Measurements from ENCODE around the gene ACOX3.
"Not testable (repeated sequence)": the region's sequence is repeated elsewhere in the genome, so short reads cannot be mapped to it uniquely, and the experiment has no call there.

ACOX3 gene

DNA sequence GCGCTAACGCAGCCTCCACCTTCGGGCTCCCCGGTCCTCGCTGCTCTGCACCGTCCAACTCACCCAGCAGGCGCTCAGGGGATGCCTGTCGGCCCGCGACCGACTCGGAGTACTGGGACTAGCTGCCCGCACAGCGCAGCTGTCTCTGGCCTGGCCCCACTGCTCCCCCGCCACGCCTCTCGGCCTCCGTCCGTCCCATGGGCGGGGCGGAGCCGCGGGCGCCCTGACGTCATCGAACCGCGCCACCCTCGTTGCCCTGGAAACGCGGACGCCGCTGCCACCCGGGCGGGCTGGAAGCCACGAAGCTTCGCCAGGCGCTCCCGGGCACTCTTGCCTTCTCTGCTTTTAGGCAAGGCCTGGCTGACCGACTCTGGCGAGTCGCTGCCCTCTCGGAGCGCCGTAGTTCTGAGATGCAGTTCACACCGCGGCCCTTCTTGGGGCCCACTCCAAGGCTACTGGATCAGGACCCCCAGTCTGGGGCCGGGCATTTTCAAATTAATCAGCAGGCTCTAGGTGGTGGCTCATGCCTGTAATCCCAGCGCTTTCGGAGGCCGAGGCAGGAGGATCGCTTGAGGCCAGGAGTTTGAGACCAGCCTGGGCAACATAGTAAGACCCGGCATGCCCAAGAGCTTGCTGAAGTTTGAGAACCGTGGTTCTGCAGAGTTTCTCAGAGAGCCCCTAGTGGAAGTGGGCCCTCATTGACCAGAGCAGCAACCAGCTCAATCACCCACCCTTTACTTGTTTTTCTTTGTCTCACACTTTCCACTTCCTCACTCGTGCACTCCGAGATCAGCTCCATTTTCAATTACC, 12.0 kb downstream of the ACOX3 start:
- peak; percentile 36 to 88 for DNase-seq

- peak in 1 of 2 donors; percentile 44 for DNase-seq
These were observed 12.7 kb downstream of the ACOX3 start for GRCh38 chr4:8427761-8428287.

GRCh38 chr4:8427262-8427661, 13.3 kb downstream of the ACOX3 start:
- DNase-seq = no peak

DNA sequence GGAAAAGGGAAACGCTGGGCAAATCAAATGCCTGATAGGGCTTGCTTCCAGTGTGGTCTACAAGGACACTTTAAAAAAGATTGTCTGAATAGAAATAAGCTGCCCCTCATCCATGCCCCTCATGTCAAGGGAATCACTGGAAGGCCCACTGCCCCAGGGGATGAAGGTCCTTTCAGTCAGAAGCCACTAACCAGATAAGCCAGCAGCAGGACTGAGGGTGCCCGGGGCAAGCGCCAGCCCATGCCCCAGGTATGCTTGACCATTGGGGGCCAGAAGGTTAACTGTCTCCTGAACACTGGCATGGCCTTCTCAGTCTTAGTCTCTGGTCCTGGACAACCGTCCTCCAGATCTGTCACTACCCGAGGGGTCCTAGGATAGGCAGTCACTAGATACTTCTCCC, 17.7 kb downstream of the ACOX3 start:
- DNase-seq = no peak

DNA sequence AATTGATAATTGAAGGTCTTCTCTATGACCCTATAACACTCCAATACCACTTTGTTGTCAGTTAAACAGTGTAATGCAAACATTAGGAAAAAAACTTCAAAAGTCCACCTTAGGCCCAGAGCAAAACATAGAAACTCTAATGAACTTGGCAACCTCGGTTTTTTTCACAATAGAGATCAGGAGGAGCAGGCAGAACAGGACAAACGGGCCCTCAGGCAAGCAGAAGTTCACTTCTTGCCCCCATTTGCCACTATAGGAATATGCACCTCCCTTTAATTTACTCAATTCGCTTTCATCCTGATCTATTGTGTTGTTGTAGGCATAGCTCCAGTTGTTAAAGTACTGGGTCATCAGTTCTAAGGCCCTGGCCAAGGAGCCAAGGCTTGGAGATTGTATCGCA, 18.2 kb downstream of the ACOX3 start:
- DNase-seq = no peak

- DNase-seq = not testable (repeated sequence)
These were observed 20.4 kb downstream of the ACOX3 start for GRCh38 chr4:8420151-8420550.

DNA sequence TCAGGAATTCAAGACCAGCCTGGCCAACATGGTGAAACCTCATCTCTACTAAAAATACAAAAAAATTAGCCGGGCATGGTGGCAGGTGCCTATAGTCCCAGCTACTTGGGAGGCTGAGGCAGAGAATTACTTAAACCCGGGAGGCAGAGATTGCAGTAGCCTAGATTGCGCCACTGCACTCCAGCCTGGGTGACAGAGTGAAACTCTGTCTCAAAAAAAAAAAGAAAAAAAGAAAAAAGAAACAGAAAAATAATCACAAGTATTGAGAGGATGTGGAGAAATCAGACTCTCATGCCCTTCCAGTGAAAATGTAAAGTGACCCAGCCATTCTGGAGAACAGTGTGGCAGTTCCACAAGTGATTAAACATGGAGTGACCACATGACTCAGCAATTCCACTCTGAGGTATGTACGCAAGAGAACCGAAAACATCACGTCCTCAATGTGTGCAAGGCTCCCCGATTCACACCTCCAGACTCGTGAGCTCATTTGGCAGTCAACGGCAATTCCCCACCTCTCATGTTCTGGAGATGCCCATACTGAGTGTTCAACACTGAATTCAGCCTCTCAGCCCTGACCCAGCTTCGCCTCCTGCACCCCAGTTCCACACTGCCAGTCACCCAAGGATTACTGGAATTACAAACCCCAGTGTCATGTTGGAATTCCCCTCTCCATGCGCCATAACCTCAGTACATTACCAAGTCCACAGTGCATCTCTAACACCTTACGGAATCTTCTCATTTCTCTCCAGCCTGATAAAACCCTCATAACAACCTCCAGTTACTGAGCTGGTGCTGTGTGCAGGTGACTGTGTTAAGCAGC, 21.1 kb downstream of the ACOX3 start:
- no peak for DNase-seq

DNA sequence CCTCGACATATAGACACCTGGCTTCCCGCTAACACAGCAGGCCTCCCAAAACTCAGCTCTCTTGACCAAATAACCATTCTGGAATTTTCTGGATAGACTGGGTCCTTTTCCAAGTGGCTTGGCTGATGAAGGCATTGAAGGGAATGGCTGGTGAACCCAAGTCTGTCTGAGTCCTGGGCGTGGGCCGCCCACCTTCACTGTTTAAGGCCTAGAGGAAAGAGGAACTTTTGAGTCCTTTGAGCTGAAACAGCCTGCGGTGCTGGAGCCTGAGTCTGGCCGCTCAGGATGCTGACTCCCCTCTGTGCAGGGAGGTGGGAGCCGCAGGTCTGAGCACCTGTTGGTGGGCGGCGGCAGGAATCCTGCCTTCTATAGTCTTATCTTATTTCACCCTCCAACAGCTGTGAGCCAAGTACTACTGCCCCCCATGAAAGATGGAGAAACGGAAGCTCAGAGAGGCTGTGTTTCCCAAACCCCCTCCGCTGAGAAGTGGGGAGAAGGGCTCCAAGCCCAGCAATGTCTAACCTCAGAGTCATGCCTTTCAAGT, 23.4 kb downstream of the ACOX3 start:
- DNase-seq = no peak

- no peak for DNase-seq
These were observed 26.1 kb downstream of the ACOX3 start for GRCh38 chr4:8414377-8414776.

DNA sequence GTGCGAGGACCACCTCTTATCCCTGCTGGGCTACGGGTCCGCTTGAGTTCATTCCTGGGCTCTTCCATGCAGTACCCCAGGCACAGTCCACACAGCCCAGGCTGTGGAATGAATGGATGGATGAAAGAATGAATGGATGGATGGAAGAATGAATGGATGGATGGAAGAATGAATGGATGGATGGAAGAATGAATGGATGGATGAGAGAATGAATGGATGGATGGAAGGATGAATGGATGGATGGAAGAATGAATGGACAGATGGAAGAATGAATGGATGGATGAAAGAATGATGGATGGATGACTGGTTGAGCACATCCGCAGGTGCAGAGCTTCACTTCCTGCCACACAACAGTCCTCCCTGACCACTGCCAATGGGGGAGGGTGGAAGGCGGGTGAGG, 28.2 kb downstream of the ACOX3 start:
- no peak for DNase-seq

DNA sequence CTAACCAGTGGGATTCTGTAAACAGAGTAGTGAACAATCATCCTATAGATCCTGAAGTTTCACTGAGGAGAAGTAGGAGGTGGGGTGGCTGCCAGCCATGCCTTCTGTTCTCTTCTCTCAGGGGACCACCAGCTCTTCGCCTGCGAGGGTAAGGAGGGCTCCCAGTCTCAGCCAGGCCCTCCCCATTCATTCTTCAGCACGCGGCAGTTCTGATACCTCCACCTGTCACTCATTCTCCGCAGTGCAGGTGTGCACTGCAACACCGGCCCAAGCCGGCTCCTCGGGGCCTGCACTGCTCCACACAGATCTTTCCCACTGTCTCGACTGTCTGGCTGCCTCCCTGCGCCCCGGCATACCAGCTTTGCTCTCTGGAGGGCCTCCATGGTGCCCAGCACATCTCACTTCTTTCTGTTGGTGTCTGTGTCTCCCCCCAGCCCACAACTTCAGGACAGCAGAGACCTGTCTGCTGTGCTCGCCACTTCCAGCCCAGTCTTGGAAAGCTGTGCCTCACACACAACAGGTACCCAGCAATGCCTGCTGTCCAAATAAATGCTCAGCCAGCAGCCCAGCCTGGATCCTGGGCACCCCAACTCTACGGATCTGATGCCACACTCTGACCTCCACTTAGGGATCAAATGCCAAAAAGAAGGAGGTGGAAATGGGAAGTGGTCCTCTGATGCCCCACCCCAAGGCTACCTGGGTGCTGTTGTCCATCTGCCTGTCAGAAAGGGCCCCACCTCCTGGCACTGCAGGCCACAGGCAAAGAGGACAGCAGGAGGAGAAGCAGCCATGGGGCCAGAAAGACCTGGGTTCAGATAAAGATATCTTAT, 29.0 kb downstream of the ACOX3 start:
- no peak for DNase-seq

DNA sequence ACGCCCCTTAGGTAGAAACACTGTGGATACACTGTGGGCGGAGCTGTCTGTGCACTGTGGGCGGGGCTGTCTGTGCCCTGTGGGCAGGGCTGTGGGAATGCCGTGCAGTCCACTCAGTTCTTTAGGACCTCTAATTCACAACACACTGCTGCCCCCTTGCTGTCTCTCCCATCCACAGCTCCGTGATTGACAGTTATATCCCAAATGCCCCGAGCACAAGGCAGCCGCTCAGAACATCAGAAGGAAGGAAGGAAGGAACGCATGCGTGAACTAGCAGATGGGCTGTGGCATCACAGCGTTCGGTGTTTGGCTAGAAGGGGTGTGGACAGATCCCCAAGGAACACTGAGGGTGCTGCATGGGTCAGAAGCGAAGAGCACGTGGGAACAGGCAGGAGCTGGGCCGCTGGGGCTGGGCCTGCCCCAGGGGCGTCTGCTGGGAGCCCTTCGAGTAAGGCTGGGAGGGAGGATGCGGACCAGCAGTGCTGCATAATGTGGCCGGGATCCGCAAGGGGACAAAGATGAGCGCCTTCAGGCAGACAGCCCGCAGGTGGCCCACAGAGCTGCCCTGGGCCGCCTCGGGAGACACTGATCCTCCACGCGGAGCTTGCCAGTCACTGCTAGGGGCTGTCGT, 29.8 kb downstream of the ACOX3 start:
- DNase-seq = peak in 1 of 2 donors; percentile 74

- DNase-seq = no peak
These were observed 30.4 kb downstream of the ACOX3 start for GRCh38 chr4:8410066-8410625.

- no peak for DNase-seq
These were observed 31.1 kb downstream of the ACOX3 start for GRCh38 chr4:8409264-8410065.

- DNase-seq = no peak
These were observed 32.8 kb downstream of the ACOX3 start for GRCh38 chr4:8407756-8408155.

- DNase-seq = no peak
These were observed 33.2 kb downstream of the ACOX3 start for GRCh38 chr4:8407316-8407715.

DNA sequence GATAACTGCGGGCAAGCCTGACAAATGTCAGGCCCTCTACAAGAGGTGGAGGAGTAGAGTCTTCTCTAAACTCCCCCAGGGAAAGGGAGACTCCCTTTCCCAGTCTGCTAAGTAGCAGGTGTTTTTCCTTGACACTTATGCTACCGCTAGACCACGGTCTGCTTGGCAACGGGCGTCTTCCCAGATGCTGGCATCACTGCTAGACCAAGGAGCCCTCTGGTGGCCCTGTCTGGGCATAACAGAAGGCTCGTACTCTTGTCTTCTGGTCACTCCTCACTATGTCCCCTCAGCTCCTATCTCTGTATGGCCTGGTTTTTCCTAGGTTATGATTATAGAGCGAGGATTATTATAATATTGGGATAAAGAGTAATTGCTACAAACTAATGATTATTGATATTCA, 33.6 kb downstream of the ACOX3 start:
- not testable (repeated sequence) for DNase-seq

DNA sequence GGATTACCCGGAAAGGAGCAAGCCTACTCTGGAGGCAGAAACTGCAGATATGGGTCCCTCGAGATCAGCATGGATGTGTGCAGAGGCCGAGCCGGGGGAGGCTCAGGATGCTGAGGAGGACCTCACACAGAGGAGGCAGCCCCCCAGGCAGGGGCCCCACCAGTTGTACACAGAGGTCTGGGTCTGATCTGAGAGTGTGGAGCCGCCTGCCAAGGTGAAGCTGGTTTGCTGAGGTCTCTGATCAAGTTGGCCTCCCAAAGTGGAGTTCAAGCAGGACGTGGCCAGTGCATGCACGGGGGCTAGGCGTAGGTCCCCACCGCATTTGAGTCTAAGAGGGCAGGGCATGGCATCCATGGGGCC, 35.0 kb downstream of the ACOX3 start:
- DNase-seq = no peak

DNA sequence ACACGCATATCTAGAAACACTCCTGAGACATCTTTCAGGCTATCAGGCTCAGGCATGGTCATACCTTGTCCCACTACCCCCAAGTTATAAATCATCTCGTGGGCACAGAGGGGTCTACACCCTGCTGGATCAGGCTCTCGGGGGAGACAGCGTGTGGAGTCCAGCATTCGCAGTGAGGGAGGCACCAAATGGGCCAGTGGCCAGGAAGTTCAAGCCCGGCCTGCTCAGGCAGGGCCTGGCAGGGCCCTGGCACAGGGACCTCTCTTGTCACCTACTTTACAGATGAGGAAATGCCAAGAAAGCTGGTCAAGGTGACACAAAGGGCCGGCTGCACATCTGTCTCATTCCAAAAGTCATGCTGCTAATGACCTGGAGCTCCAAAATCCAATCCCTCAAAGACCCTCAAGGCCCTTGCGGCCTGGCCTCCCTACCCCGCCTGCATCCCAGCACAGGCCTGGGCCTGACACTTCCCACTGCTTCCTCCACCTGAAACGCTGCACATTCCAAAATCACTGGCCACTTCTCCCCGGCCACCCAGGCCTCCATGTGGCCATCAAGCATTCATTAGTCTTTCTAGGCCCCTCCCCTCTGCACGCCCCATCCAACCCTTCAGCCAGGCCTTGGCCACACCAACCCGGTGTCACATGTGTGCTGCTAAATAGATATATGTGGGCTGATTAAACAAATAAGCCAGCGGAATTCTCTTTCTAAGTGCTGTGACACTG, 35.6 kb downstream of the ACOX3 start:
- DNase-seq = no peak

GRCh38 chr4:8403976-8404375, 36.5 kb downstream of the ACOX3 start:
- peak in 1 of 2 donors; percentile 50 for DNase-seq
